Spinal cord (tissue), 10 donors: ENCODE measurements around the gene DPP9. TPM values are rescaled to one million over a fixed set of nuclear protein-coding genes. Genes with fewer than 3 reads are reported as not detected.

ENCODE experiments used
- DNase-seq, 6 donors: peaks; one replicate each; pipeline versions ENCODE4 v3.0.0 to v3.0.0-alpha.2; 2013 to 2015; ENCODE audit warnings: low spot score in 6 of 6, low read depth in 4 of 6
- H3K27ac ChIP-seq: one replicate; pipeline ENCODE4 v1.5.1; 2013; ENCODE audit warnings: low read depth, low read length, control low read depth
- H3K27me3 ChIP-seq: one replicate; pipeline ENCODE4 v1.6.1; 2013; ENCODE audit warnings: low read length; ENCODE audit not compliant: control insufficient read depth, insufficient read depth
- H3K36me3 ChIP-seq: one replicate; pipeline ENCODE4 v1.6.1; 2013; ENCODE audit warnings: low read length; ENCODE audit not compliant: control insufficient read depth, insufficient read depth
- H3K4me1 ChIP-seq: one replicate; pipeline ENCODE4 v1.6.1; 2013; ENCODE audit warnings: low read length; ENCODE audit not compliant: control insufficient read depth, insufficient read depth
- H3K4me3 ChIP-seq: one replicate; pipeline ENCODE4 v1.5.1; 2013; ENCODE audit warnings: low read depth, low read length, control low read depth
- H3K9me3 ChIP-seq: one replicate; pipeline ENCODE4 v1.6.1; 2013; ENCODE audit warnings: low read length; ENCODE audit not compliant: control insufficient read depth, insufficient read depth
- WGBS: methylation state at CpG from one replicate; pipeline ENCODE4 v1.1.5; 2013; ENCODE audit warnings: missing lambda C conversion rate; ENCODE audit not compliant: insufficient coverage; 5-methylcytosine and 5-hydroxymethylcytosine counted together
- polyA plus RNA-seq, 2 donors: library from polyadenylated mRNA; unstranded; fragments of 120-200 nt; gene quantifications; one replicate each; pipeline ENCODE4 v1.2.1, GENCODE V29; 2013; ENCODE audit not compliant: insufficient read length in 2 of 2
- total RNA-seq, 2 donors: library from RNA; depleted of rRNA in 1 of 2; stranded (reverse); fragments of 120-200 nt in 1 of 2; fragments of >200 nt in 1 of 2; gene quantifications; one replicate each; pipeline versions ENCODE4 v1.2.3 to v1.2.4, GENCODE V29; 2013 to 2014
- donor health status: healthy.

Gene DPP9
- total and polyA plus RNA-seq, 4 donors: 9.6 to 30.3 (median 17.4) TPM

- no peak overlapping the region for H3K27ac ChIP-seq
- no peaks in the 10 kb centered on the region for H3K9me3 ChIP-seq
- H3K4me1 ChIP-seq: peaks cover 33% of the 10 kb centered on the region
- H3K4me3 ChIP-seq: no peak overlapping the region
- DNase-seq: peak in 3 of 6 donors; percentile 45 to 90 (median 66)
- no peaks in the 10 kb centered on the region for H3K27me3 ChIP-seq
- no peaks in the 10 kb centered on the region for H3K36me3 ChIP-seq
- WGBS: 15% methylated on average over 12 of the region's 12 CpGs
These were observed 19.3 kb upstream of the DPP9 start for GRCh38 chr19:4742723-4743646.

- Histone ChIP-seq H3K27me3 (no peaks in the 10 kb centered on the region), H3K9me3 (no peaks in the 10 kb centered on the region), H3K27ac (no peak overlapping the region), H3K36me3 (no peaks in the 10 kb centered on the region), H3K4me3 (no peak overlapping the region), H3K4me1 (peaks cover 35% of the 10 kb centered on the region)
- WGBS: no CpG with 5 or more reads among the region's 2 CpGs
- no peak for DNase-seq
These were observed 16.4 kb upstream of the DPP9 start for GRCh38 chr19:4740092-4740491.

- no peak overlapping the region for H3K4me3 ChIP-seq
- H3K9me3 ChIP-seq: no peaks in the 10 kb centered on the region
- no peak for DNase-seq
- H3K36me3 ChIP-seq: no peaks in the 10 kb centered on the region
- no peaks in the 10 kb centered on the region for H3K27me3 ChIP-seq
- WGBS: 29% methylated on average over 2 of the region's 4 CpGs
- H3K4me1 ChIP-seq: peaks cover 29% of the 10 kb centered on the region
- no peak overlapping the region for H3K27ac ChIP-seq
These were observed 15.1 kb upstream of the DPP9 start for GRCh38 chr19:4738734-4739133.

GRCh38 chr19:4737955-4738600 lies 14.4 kb upstream of the DPP9 start:
- H3K27ac ChIP-seq: no peak overlapping the region
- H3K4me3 ChIP-seq: no peak overlapping the region
- no peaks in the 10 kb centered on the region for H3K36me3 ChIP-seq
- no peaks in the 10 kb centered on the region for H3K9me3 ChIP-seq
- no peaks in the 10 kb centered on the region for H3K27me3 ChIP-seq
- H3K4me1 ChIP-seq: peaks cover 24% of the 10 kb centered on the region
- peak in 2 of 6 donors; percentile 62 to 78 for DNase-seq
- 3% methylated on average over 4 of the region's 11 CpGs for WGBS

GRCh38 chr19:4733755-4734345 lies 10.2 kb upstream of the DPP9 start:
- no CpG with 5 or more reads among the region's 1 CpG for WGBS
- no peak overlapping the region for H3K4me3 ChIP-seq
- H3K27ac ChIP-seq: no peak overlapping the region
- no peaks in the 10 kb centered on the region for H3K36me3 ChIP-seq
- no peaks in the 10 kb centered on the region for H3K27me3 ChIP-seq
- H3K9me3 ChIP-seq: no peaks in the 10 kb centered on the region
- DNase-seq: no peak
- H3K4me1 ChIP-seq: peaks cover 16% of the 10 kb centered on the region

- peak in 3 of 6 donors; percentile 53 to 93 (median 82) for DNase-seq
- Histone ChIP-seq H3K27me3 (no peaks in the 10 kb centered on the region), H3K36me3 (no peaks in the 10 kb centered on the region), H3K4me1 (peaks cover 5% of the 10 kb centered on the region), H3K4me3 (no peak overlapping the region), H3K27ac (no peak overlapping the region), H3K9me3 (no peaks in the 10 kb centered on the region)
- 17% methylated on average over 6 of the region's 8 CpGs for WGBS
These were observed 9.1 kb upstream of the DPP9 start for GRCh38 chr19:4732680-4733114.

- H3K4me1 ChIP-seq: peaks cover 5% of the 10 kb centered on the region
- H3K27ac ChIP-seq: no peak overlapping the region
- H3K9me3 ChIP-seq: no peaks in the 10 kb centered on the region
- H3K4me3 ChIP-seq: no peak overlapping the region
- H3K36me3 ChIP-seq: no peaks in the 10 kb centered on the region
- DNase-seq: no peak
- WGBS: 90% methylated on average over 1 of the region's 1 CpG
- H3K27me3 ChIP-seq: no peaks in the 10 kb centered on the region
These were observed 7.1 kb upstream of the DPP9 start for GRCh38 chr19:4730740-4731171.

- peaks cover 10% of the 10 kb centered on the region for H3K4me1 ChIP-seq
- no peak overlapping the region for H3K4me3 ChIP-seq
- H3K9me3 ChIP-seq: no peaks in the 10 kb centered on the region
- no peaks in the 10 kb centered on the region for H3K36me3 ChIP-seq
- H3K27me3 ChIP-seq: no peaks in the 10 kb centered on the region
- DNase-seq: peak in 1 of 6 donors; percentile 48
- 83% methylated on average over 6 of the region's 10 CpGs for WGBS
- no peak overlapping the region for H3K27ac ChIP-seq
These were observed 5.2 kb upstream of the DPP9 start for GRCh38 chr19:4728871-4729270.

GRCh38 chr19:4722671-4723594 lies 709 bp downstream of the DPP9 start:
- peak overlapping the region; percentile 82 for H3K4me3 ChIP-seq
- peak overlapping the region; percentile 91 for H3K27ac ChIP-seq
- no peaks in the 10 kb centered on the region for H3K27me3 ChIP-seq
- peak in 1 of 6 donors; percentile 38 for DNase-seq
- H3K9me3 ChIP-seq: no peaks in the 10 kb centered on the region
- WGBS: 7% methylated on average over 25 of the region's 28 CpGs
- H3K36me3 ChIP-seq: peaks cover 34% of the 10 kb centered on the region
- peaks cover 31% of the 10 kb centered on the region for H3K4me1 ChIP-seq
